NOMO-1 treated with dmso at 0.1 percent for 144 hours (cell line): Measurements from ENCODE around the gene KRT82.
"Not testable (repeated sequence)": the region's sequence is repeated elsewhere in the genome, so short reads cannot be mapped to it uniquely, and the experiment has no call there.

Experiments
- DNase-seq: peaks from one replicate; lab custom pipeline; 2025; ENCODE audit not compliant: unreplicated experiment; lab: John Stamatoyannopoulos, UW

The KRT82 gene

DNA sequence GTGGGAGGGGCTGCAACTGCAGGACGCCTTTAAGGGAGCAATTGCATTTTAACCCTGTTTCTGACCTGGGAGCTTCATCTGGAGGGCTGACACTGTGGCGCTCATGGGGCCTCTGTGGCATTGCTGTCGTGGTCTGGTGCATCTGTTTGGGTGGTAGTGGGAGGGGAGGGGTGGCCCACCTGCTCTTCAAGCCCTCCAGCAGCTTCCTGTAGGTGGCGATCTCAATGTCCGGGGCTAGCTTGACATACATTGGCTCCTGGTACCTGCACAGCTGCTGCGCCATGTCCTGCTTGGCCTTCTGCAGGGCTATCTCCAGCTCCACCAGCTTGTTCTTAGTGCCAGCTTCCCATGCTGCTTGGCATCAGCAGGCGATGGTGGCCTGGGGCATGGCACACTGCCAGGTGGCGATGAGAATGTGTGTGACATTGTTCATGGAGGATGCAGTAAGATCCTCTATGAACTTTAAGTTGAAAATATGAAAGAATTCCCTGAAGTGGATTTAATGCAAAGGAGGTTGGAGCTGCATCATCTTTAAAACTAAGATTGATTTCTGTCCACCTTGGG, 7.7 kb upstream of the KRT82 start:
- DNase-seq, result no peak

DNA sequence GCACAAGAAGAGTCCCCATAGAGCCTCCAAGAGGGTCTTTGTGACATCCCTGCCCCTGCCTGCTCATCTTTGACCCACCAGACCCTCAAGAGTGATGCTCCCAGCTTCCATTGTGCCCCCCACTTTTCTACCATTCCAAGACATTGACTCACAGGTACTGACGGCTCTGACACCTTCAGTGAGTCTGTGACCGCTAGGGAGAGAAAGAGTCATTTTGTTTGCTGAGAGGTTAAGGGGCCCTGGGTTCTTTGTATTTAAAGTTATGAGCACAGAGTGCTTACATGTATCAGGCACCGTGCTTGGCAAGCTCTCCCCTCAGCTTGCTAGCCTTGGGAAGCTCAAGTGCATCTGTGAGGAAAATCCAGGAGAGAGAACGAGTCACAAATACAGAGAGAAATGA, 7.1 kb upstream of the KRT82 start:
- DNase-seq, result no peak

DNA sequence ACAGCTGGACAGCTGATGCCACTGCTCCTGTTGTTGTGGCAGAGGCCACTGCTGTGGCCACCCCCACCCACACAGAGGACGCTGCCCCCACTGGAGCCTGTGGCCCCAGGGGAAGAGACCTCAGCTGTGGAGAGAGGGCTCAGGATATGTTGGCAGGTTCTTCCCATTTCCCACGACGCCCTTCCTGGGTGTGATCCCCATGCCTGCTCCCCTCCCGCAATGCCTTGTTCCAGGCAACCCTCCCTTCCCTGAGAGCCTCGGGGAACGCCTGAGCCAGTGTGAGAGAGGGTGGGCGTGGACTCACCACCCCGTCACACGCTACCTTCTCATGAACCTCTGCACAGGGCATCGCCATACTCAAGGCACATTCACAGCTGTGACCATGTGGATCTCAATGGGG, 5.7 kb upstream of the KRT82 start:
- no peak for DNase-seq

DNA sequence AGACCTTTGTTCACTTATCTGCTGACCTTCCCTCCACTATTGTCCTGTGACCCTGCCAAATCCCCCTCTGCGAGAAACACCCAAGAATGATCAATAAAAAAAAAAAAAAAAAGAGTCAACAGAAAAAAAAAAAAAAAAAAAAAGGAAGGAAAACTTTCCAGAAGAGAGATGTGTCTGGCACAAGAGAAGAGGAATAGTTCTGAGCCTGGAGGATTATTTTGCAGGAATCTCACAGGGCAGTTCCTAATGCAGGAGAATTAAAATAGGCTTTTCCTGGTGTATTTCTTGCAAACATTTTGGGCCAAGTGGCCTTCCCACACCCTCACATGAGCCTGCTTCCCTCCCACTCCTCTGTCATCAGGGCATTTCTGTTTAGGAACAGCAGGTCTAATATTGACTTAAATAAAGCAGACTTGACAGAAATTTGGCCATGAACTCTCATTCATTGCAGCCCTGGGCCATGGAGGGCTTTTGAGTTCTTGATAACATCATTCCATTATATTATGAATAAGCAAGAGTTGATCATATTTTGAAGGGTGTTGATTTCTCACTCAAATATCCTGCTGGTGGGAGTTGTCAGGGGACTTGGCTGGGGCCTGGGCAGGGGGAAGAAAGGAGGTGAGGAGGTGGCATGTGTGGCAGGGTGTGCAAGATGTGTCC, 4.6 kb upstream of the KRT82 start:
- DNase-seq, result not testable (repeated sequence)

DNA sequence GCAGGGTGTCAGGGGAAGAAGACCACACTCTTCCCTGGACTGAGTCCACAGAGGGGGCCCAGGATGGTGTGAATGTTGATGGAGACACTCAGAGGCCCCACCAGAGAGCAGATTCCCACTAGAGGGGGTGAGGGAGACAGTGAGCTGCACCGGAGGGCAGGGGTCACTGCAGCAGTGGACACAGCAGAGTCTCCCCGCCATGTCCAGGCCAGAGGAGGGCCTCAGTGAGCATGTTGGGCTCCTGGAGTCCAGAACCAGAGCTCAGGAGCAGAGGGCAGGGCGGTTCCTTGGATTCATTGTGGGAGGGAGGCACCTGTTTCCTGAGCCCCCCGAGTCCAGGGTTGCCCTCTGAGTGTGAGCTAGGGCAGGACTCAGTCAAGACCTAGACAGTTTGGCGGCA, 1.8 kb upstream of the KRT82 start:
- DNase-seq, result no peak

DNA sequence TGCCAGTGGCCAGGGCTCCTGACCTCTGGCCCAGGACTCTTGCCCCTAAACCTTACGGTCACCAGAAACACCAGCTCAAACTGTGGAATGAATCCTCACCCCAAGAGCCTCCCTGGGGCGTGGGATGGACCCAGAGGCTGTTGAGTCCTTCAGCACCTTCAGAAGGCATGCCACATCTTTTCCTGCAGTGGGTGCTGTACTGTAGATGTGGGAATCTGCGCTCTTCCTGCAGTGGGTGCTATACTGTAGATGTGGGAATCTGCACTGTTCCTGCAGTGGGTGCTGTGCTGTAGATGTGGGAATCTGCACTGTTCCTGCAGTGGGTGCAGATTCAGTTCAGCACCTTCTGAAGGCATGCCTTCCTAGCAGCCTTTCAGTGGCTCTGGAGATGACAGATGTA, 1.2 kb downstream of the KRT82 start:
- no peak for DNase-seq

DNA sequence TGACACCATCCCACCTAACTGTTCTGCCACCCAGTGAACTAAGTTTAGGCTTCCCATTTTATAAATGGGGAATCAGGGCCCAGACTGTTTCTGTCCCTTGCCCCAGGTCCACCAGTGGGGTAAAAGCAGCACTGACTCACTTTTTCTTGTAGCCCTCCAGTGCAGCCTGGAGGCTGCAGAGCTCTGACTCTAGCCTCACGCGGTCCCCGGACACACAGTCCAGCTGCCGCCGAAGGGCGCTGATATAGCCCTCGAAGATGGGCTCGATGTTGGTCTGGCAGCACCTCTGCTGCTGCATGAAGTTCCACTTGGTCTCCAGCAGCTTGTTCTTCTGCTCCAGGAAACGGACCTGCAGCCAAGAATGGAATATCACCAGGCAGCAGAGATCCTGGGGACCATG, 2.6 kb downstream of the KRT82 start:
- no peak for DNase-seq

DNA sequence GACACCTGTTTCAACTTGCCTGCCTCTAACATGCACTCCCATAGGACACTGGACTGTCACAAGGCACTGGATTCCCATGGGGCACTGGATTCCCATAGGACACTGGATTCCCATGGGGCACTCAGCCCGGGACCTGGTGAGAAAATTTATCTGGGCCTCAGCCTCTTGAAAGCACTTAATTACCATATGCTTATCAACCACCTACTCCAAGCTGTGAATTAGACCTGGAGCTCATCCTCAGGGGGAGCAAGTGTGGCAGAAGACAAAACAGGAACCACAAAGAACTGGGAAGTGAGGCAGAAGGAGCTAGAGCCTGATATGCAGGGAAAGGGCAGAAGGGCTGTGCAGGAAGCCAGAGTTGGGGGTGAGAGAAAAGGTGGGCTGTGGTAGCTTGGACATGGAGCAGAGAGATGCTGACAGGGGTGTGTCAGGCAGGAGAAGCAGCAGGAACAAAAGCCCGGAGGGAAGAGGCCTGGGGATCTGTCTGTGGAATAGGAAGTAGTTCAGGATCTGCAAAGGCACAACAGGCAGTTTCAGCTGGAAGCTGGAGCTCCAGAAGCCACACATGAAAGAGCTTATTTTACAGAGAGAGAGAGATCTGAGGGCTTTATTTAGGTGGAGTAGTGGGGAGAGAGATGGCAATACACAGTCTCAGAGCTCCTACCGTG, 3.1 kb downstream of the KRT82 start:
- DNase-seq, result no peak

DNA sequence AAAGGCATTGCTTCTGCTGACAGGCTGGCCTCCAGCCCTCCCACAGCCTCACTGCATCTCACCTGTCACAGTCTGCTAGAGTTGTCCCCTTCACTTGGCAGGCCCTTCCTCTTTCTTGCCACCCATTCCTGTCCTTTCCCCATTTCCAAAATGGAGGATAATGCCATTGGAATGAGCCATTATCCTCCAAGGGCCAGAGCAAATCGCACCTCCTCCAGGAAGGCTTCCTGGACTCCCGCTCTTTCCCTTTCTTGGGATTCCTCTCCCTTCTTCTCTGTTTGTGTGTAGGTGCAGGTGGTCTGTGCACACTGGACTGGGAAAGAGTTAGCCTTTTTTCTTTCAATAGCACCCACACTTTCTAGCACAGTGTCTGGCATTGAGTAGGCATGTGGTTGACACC, 3.8 kb downstream of the KRT82 start:
- no peak for DNase-seq

DNA sequence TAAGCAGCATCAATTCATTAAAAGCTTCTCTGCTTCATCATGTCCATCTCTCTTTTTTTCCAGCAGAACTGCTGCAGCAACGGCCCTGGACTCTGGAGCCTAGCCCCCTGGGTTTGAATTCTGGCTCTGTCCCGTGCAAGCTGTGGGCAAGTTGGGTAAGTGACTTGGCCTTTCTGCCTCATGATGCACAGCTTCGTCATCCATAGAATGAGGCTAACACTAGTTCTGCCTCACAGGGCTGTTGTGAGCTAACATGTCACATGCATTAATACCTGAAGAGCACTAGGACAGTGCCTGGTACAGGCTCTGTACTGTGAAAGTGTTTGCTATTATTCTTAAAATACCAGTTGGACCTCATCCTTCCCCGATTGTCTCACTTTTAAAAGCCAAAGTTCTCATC, 4.2 kb downstream of the KRT82 start:
- no peak for DNase-seq

DNA sequence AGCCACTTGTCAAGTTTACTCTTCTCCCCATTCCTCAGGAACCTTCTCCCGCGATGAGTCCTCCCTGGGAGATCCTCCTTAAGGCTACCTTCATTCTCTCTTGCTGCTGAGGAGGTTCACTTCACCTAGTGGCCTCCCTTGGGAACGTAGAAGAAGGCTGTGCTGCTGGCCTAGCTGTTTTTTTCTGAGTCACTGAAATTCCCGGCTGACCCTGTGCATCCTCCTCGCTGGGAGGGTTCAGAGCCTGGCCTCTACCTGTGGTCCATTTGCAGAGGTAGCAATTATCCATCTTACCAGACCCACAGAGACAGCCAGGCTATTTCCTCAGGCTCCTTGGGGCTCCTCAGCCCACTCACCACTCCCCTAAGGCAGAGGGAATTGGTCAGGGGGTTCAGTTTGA, 4.6 kb downstream of the KRT82 start:
- no peak for DNase-seq

DNA sequence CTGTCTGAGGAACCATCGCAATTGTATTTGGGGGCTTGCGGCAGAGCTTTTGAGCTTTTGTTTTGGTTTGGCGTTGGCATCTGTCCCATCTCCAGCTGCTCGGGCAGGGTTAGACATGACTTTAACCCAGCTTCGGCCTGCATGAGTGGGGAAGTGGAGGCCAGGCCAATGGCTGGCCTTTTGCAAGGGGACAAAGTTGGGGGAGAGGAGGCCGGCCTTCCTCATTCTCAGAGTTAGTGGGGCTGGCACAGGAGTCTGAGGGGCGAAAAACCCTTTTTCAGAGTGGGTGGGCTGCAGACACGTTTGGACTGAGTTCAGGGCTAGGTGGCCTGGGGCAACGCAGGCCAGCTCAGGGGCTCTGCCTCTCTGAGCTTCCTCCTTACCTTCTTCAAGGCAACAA, 5.2 kb downstream of the KRT82 start:
- no peak for DNase-seq

DNA sequence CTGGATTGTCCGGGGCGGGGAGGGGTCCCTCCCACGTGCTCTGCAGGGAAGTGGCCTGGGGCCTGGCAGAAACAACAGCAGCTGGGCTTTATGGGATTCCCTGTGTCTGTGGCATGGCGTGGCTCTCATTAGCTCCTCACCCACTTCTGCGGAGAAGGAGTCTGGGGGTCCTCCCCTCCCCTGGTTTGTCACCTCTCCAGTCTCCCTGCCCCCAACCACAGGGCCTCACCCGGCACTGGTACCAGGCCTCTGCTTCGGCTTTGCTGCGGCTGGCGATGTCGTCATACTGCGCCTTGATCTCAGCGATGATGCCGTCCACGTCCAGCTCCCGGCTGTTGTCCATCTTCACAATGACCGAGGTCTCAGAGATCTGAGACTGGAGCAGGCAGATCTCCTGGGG, 6.4 kb downstream of the KRT82 start:
- no peak for DNase-seq

DNA sequence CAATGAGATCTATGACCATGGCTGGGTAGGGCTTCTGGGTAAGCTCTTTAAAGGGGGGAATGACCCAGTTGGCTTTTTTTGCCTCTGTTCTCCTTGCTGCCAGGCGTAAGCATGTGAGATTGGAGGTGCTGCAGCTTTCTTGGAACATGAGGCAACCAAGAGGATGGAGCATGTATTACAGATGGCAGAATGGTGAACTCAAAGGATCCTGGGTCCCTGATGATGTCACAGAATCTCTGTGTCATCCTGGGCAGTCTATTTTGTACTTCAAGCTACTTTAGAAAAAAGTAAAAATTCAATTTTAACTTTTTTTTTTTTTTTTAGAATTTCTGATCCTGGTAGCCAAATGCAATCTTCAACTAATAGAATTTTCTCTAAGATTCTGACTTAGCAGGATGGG, 8.0 kb downstream of the KRT82 start:
- no peak for DNase-seq

DNA sequence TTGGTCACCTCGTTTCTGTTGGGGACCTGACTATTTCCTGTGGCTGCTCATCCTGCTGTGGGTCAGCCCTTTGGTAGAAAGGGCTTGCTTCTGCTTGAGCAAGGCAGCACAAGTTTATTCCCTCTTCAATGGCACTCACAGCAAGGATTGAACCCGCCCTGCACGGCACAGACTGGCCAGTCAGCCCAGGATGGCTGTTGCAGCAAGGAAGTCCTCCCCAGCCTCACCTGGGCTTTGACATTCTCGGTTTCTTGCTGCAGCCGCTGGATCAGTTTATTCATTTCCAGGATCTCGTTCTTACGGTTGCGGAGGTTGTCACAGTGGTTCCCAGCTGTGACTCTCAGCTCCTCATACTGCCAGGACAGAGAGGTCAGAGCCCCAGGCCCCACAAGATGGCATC, 9.5 kb downstream of the KRT82 start:
- no peak for DNase-seq

DNA sequence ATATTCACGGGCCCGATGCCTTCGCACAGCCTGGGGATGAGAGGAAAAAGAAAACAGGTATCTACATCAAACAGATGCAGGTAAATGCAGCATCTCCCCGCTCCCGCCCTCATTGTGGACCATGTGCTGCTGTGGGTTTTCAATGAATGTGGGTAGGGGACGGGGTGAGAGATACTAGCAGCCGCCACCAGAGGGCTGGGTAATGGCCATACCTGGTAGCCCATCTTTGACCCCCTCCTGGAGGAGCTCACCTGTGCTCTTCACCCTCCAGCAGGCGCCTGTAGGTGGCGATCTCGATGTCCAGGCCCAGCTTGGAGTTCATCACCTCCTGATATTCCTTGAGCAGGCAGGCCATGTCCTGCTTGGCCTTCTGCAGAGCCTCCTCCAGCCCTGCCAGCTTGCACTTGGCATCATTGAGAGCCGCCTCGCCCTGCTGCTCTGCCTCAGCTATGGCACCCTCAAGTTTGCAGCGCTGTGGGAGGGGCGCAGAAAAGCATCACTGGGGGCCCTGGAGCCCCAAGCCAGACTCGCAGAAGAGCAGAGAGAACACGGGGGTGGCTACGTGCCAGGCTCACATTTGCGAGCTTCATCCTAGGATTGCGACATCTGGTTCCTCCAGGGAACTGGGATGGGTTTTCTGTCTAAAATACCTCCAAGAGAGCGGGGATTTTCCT, 10.2 kb downstream of the KRT82 start:
- no peak for DNase-seq

DNA sequence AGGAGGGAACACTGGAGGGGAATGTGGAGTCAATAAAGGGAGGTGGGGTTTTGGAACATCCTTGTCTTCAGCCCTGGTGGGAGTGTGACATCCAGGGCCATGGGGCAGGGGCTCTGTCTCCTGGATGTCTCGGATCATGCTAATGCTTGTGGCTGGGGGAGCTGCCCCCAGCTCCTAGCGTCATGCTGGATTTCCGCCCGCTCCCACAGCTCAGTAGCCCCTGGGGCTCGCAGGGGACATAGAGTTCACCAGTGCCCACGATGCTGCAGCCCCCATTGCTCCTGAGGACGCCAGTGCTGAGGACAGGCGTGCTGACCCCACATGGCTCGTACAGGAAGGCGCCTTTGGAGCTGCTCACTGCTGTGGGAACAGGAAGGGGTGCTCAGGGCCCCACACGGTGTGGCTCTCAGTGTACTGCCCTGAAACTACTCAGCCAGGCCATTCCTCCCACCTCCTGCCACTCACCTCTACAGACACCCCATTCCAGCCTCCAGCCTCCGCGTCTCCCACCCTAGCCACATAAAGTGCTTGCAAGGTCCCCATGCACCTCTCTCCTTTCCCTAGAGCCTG, 11.2 kb downstream of the KRT82 start:
- no peak for DNase-seq

DNA sequence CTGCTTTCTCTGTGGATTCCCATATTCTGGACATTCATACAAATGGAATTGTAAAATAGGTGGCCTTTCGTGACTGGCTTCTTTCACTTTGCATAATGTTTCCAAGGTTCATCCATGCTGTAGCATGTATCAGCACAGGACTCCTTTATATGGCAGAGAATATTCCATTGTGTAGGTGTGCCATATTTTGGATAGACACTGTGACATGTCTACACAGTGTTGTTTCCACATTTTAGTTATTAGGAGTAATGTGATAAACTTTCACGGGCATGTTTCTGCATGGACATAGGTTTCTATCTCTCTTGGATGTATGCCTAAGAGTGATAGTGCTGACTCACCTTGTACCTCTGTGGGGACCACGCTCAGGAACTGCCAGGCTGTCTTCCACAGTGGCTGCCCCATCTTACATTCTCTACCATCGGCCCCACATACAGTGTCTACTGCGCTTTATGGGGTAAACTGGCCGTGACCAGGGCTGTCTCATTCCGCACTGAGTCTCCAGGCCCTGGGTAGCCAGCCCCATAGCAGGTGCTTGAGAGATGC, 13.6 kb downstream of the KRT82 start:
- DNase-seq, result no peak

DNA sequence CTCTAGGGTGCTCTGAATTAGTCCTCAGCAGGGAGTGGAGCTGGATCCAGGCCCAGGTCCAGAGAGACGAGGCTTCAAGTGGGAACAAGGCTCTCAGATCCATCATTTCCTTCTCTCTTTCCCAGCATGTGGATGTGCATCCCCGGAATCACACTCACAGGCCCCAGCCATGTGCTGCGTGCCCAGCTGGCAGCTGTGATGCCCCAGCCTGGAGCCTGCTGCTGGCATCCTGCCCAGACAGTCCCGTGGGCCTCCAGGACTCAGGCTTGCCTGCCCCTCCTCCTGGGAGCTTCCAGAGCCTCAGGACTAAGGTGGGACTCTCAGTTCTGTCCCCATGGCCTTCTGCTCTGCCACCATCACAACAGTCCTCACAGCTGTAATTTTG, 14.5 kb downstream of the KRT82 start:
- DNase-seq, result no peak

DNA sequence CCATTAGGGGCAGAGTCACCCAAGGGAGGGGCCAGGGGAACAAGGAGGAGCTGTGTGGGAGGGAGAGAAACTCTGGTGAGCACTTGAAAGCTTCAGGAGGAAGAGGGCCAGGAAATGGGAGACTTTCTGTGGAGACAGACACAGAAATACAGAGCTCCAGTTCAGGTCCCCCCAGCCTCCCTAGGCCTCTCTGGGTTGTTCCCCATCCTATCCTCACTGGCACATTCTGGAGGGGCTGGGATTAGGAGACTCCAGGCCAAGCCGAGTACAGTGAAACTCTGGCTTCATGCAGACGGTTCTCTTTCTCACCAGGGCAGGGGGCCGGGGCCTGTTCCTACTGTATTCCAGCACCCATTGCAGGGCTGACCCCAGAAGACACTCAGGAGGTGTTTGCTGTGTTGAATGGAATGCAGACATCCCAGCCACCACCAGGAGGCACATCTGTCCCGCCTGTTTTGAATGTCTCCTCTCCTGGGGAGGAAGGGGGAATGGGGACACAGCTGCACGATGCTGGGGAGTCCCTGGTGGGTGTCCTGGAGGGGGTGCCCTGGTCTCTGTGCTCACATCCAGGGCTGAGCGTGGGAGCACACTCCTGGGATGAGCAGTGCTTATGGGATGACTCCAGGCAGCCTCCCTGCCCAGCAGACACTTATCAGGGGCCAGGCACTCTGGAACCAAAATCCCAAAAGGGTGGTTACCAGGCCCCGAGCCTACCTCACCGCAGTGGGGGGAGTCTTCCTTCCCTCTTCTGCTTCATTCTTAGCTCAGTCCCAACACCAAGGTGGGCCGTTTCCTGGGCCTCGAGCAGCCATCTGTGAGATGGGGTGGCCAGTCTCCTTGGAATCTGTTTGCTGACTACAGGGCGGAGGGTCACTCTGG, 15.2 kb downstream of the KRT82 start:
- no peak for DNase-seq
